Body of pancreas (tissue), 4 donors: ENCODE measurements around the gene SLC2A2. TPM values are rescaled to one million over a fixed set of nuclear protein-coding genes. Genes with fewer than 3 reads are reported as not detected.

ENCODE experiments used
- ATAC-seq: fragments of 150-250 bp; one replicate; pipeline ENCODE4 v1.9.1; 2016
- DNase-seq, 4 donors: peaks; one replicate each; pipeline ENCODE4 v3.0.0-alpha.2; 2019
- H3K27ac ChIP-seq, 4 donors: fragments of 200-600 bp; sonication (generic); 1 replicate in 3 of 4; 2 replicates in 1 of 4; pipeline versions ENCODE4 v1.5.1 to v1.6.1; 2016 to 2019; ENCODE audit warnings: mild to moderate bottlenecking in 1 of 4, mixed read lengths in 1 of 4, moderate library complexity in 1 of 4
- H3K27me3 ChIP-seq, 2 donors: fragments of 200-600 bp; sonication (generic); one replicate each; pipeline ENCODE4 v1.6.0; 2016; ENCODE audit warnings: mild to moderate bottlenecking in 1 of 2
- H3K36me3 ChIP-seq, 2 donors: fragments of 200-600 bp; sonication (generic); replicated peaks in 1 of 2; 2 replicates each; pipeline ENCODE4 v1.5.1; 2016; ENCODE audit warnings: low read depth in 2 of 2; ENCODE audit not compliant: insufficient read depth in 1 of 2
- H3K4me1 ChIP-seq: fragments of 200-600 bp; sonication (generic); one replicate; pipeline ENCODE4 v1.6.0; 2016
- H3K4me3 ChIP-seq, 2 donors: fragments of 200-600 bp; sonication (generic); 1 replicate in 1 of 2; 2 replicates in 1 of 2; pipeline ENCODE4 v1.5.1; 2016 to 2019
- H3K9me3 ChIP-seq, 3 donors: fragments of 200-600 bp; sonication (generic); 1 replicate in 2 of 3; 2 replicates in 1 of 3; pipeline ENCODE4 v1.5.1; 2016
- CTCF ChIP-seq, 7 experiments: fragments of 450-650 bp in 4 of 7; fragments of 200-600 bp in 3 of 7; sonication (generic) in 3 of 7; IDR thresholded peaks; one replicate each; pipeline ENCODE4 v1.5.1; 2016 to 2019; ENCODE audit warnings: antibody characterized with exemption in 7 of 7
- POLR2A ChIP-seq, 3 donors: fragments of 450-650 bp; IDR thresholded peaks; one replicate each; pipeline ENCODE4 v1.6.1; 2016; ENCODE audit warnings: antibody characterized with exemption in 3 of 3, mild to moderate bottlenecking in 2 of 3
- WGBS, 2 donors: methylation state at CpG; one replicate each; pipeline ENCODE4 v1.1.5; 2017; 5-methylcytosine and 5-hydroxymethylcytosine counted together
- intact Hi-C: fragments of 100-400 bp; cut with DNase I; formaldehyde crosslinking; loops from one replicate; pipeline ENCODE4 v1.15.1; 2023
- total RNA-seq, 2 donors: library from RNA; depleted of rRNA; stranded (reverse); fragments of >200 nt; gene quantifications; one replicate each; pipeline ENCODE4 v1.1.0, GENCODE V29; 2016

Gene SLC2A2
- total RNA-seq, 2 donors from 2014 or later = 2.9 to 8.2 TPM

GRCh38 chr3:170991664-170992063, 34.9 kb downstream of the SLC2A2 start:
- Histone ChIP-seq H3K9me3 (no peaks in the 10 kb centered on the region), H3K36me3 (no peaks in the 10 kb centered on the region), H3K4me1 (no peaks in the 10 kb centered on the region), H3K27me3 (no peaks in the 10 kb centered on the region), H3K4me3 (no peak overlapping the region), H3K27ac (no peak overlapping the region)
- 81 to 89% methylated on average over 2 of the region's 2 CpGs for WGBS, 2 donors
- DNase-seq (no peak), ATAC-seq (no peak)
- no peak for TF ChIP-seq POLR2A (IDR thresholded peaks at IDR 0.05)
- no peak for TF ChIP-seq CTCF (IDR thresholded peaks at IDR 0.05)
- intact Hi-C loops = no loop called here

GRCh38 chr3:170989100-170989648, 37.3 kb downstream of the SLC2A2 start:
- ATAC-seq (no peak), DNase-seq (no peak)
- intact Hi-C loops = no loop called here
- no peaks in the 10 kb centered on the region for H3K9me3 ChIP-seq
- TF ChIP-seq CTCF (IDR thresholded peaks at IDR 0.05) (no peak), POLR2A (IDR thresholded peaks at IDR 0.05) (no peak)
- H3K4me3 ChIP-seq = no peak overlapping the region
- no peaks in the 10 kb centered on the region for H3K27me3 ChIP-seq
- H3K36me3 ChIP-seq = no peaks in the 10 kb centered on the region
- 83 to 88% methylated on average over 5 of the region's 5 CpGs for WGBS, 2 donors
- H3K27ac ChIP-seq = no peak overlapping the region
- no peaks in the 10 kb centered on the region for H3K4me1 ChIP-seq

- WGBS, 2 donors = 83 to 87% methylated on average over 3 of the region's 3 CpGs
- ATAC-seq = no peak
Observed at GRCh38 chr3:170988378-170988777, 38.1 kb downstream of the SLC2A2 start.

GRCh38 chr3:170985304-170985703, 41.2 kb downstream of the SLC2A2 start:
- Histone ChIP-seq H3K9me3 (no peaks in the 10 kb centered on the region), H3K27me3 (no peaks in the 10 kb centered on the region), H3K4me1 (no peaks in the 10 kb centered on the region), H3K27ac (no peak overlapping the region), H3K36me3 (no peaks in the 10 kb centered on the region), H3K4me3 (no peak overlapping the region)
- TF ChIP-seq CTCF (IDR thresholded peaks at IDR 0.05) = no peak
- 89% methylated on average over 2 of the region's 2 CpGs for WGBS, 2 donors
- ATAC-seq (no peak), DNase-seq (no peak)
- intact Hi-C loops = no loop called here

More at GRCh38 chr3:170988378-170988777, 38.1 kb downstream of the SLC2A2 start:
- Histone ChIP-seq H3K9me3 (no peaks in the 10 kb centered on the region), H3K27me3 (no peaks in the 10 kb centered on the region), H3K4me1 (no peaks in the 10 kb centered on the region), H3K4me3 (no peak overlapping the region), H3K27ac (no peak overlapping the region), H3K36me3 (no peaks in the 10 kb centered on the region)
- TF ChIP-seq CTCF (IDR thresholded peaks at IDR 0.05) (no peak), POLR2A (IDR thresholded peaks at IDR 0.05) (no peak)
- intact Hi-C loops = no loop called here
- no peak for DNase-seq

GRCh38 chr3:170982733-170983132, 43.8 kb downstream of the SLC2A2 start:
- intact Hi-C loops = no loop called here
- Histone ChIP-seq H3K27ac (no peak overlapping the region), H3K4me1 (peaks cover 11% of the 10 kb centered on the region), H3K36me3 (no peaks in the 10 kb centered on the region), H3K9me3 (no peaks in the 10 kb centered on the region), H3K27me3 (no peaks in the 10 kb centered on the region), H3K4me3 (no peak overlapping the region)
- TF ChIP-seq POLR2A (IDR thresholded peaks at IDR 0.05) (no peak), CTCF (IDR thresholded peaks at IDR 0.05) (no peak)
- WGBS, 2 donors = 79 to 92% methylated on average over 2 of the region's 2 CpGs
- DNase-seq (no peak), ATAC-seq (no peak)
